Pancreas (tissue), 10 donors: ENCODE measurements around the gene MRPL39. TPM values are rescaled to one million over a fixed set of nuclear protein-coding genes. Genes with fewer than 3 reads are reported as not detected.

Experiments used
- ATAC-seq, 4 donors: fragments of 200-7000 bp; cut with Tn5 transposase; one replicate each; pipeline versions ENCODE4 v1.8.0 to v1.9.1; 2020; ENCODE audit warnings: mild to moderate bottlenecking in 4 of 4, moderate library complexity in 4 of 4
- DNase-seq, 6 donors: peaks; one replicate each; pipeline ENCODE4 v3.0.0-alpha.2; 2020
- FAIRE-seq: peaks from 2 replicates; lab custom pipeline; 2012; peaks lifted over from hg19 to GRCh38; lab: Jason Lieb, UNC
- H3K27ac ChIP-seq, 4 donors: fragments of 200-600 bp; sonication (generic); 1 replicate in 3 of 4; 2 replicates in 1 of 4; pipeline versions ENCODE4 v1.5.0 to v1.8.0; 2020
- H3K27me3 ChIP-seq, 4 donors: fragments of 200-600 bp; one replicate each; pipeline ENCODE4 v1.8.0; 2021
- H3K36me3 ChIP-seq, 3 donors: fragments of 200-600 bp; sonication (generic) in 1 of 3; one replicate each; pipeline versions ENCODE4 v1.5.0 to v1.8.0; 2020 to 2021
- H3K4me1 ChIP-seq, 3 donors: fragments of 200-600 bp; one replicate each; pipeline ENCODE4 v1.8.0; 2021
- H3K4me3 ChIP-seq, 4 donors: fragments of 200-600 bp; sonication (generic) in 2 of 4; one replicate each; pipeline versions ENCODE4 v1.5.0 to v1.8.0; 2020 to 2021
- H3K9me3 ChIP-seq, 4 donors: fragments of 200-600 bp; one replicate each; pipeline ENCODE4 v1.8.0; 2021
- CTCF ChIP-seq, 4 donors: fragments of 200-600 bp; sonication (generic) in 3 of 4; IDR thresholded peaks; one replicate each; pipeline versions ENCODE4 v1.5.0 to v1.8.0; 2021; ENCODE audit warnings: antibody characterized with exemption in 4 of 4
- WGBS, 2 donors: extraction: QIAGEN DNeasy Blood & Tissue Kit; methylation state at CpG; one replicate each; pipeline ENCODE4 v1.1.7; 2013; 5-methylcytosine and 5-hydroxymethylcytosine counted together
- intact Hi-C, 3 donors: fragments of 100-400 bp; cut with DNase I; formaldehyde crosslinking; loops; one replicate each; pipeline versions ENCODE4 v1.11.1 to v1.14.2; 2022
- polyA plus RNA-seq, 2 donors: library from polyadenylated mRNA; stranded (reverse); fragments of 200-250 nt; gene quantifications; one replicate each; pipeline ENCODE4 v1.2.3, GENCODE V29; 2013
- total RNA-seq, 6 donors: library from RNA; stranded (reverse); fragmentation: NEBNext Ultra II Directional in 4 of 6; extraction: Animal tissue kit (Norgen Biotek cat#: 25700) in 4 of 6; gene quantifications; one replicate each; pipeline versions ENCODE4 v1.2.1 to v1.2.4, GENCODE V29; 2021 to 2023
- donor health status: healthy with polysubstance abuse.
- donor health status: DM: no; HTN: no; CAD: no; lungs with moderate emphysema.
- donor health status: DM: no; HTN: no; CAD: no.
- donor health status: control.
- donor health status: control.
- donor health status: Bipolar disorder and iron deficiency.
- donor health status: DM: yes; HTN: yes; CAD: no.
- donor health status: DM: no; HTN: no; CAD: no.
- donor health status: DM: no; HTN: no; CAD: no.
- donor health status: DM: yes; HTN: yes; CAD: no.

The MRPL39 gene
- total and polyA plus RNA-seq, 8 donors: 9.6 to 16.9 (median 12.9) TPM

- Histone ChIP-seq H3K4me1 (no peaks in the 10 kb centered on the region), H3K9me3 (no peaks in the 10 kb centered on the region), H3K36me3 (no peaks in the 10 kb centered on the region), H3K27ac (no peak overlapping the region), H3K27me3 (no peaks in the 10 kb centered on the region), H3K4me3 (no peak overlapping the region)
- 66 to 67% methylated on average over 2 of the region's 2 CpGs for WGBS, 2 donors
- FAIRE-seq (no peak), ATAC-seq (no peak), DNase-seq (no peak)
- intact Hi-C loops: loop anchor here in 1 of 3 donors (10.0 kb wide), 2 partner anchors 96 to 1096 kb away; no protein-coding TSS in a partner anchor
- TF ChIP-seq CTCF (IDR thresholded peaks at IDR 0.05): no peak
Observed at GRCh38 chr21:25619198-25619597, 11.9 kb upstream of the MRPL39 start.

DNA sequence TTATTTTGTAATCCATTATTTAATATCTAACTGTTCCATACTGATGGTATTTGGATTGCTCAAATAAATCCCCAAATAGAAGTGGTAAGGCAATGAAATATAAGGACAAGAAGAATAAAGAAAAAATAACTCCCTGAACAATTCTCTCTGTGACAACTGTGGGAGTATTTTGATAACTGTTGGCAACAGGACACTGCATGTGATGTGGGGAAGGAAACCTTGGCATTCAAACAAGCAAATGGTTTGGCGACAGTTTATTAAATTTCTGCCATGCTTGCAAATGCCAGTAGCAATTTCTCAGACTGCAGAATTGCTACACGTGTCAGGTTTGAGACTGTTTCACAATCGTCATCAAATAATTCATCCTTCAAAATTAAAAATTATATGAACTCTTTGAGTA is 8.6 kb upstream of the MRPL39 start:
- FAIRE-seq: no peak
- intact Hi-C loops: loop anchor here in 1 of 3 donors (10.0 kb wide), 2 partner anchors 99 to 1099 kb away; no protein-coding TSS in a partner anchor
- no peak overlapping the region for H3K27ac ChIP-seq

DNA sequence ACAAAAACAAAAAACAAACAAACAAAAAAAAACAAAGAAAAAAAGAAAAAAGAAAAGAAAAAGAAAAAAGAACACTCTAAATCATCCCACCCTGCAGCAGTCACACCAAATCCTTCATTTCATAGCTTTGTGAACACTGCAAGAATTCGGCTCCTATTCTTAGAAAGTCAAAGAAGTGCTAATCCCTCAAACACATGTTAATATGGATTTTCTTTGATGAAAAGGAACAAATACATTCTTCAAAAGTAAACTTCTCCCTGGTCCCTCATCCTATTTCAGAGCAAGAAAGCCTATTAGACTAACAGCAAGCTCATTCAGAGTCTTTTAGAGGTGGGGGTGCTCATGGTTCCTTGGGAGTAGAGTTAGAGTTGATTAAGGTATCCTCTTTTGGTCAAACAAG is 7.2 kb upstream of the MRPL39 start:
- Histone ChIP-seq H3K36me3 (no peaks in the 10 kb centered on the region), H3K27me3 (no peaks in the 10 kb centered on the region), H3K4me3 (no peak overlapping the region), H3K4me1 (no peaks in the 10 kb centered on the region), H3K27ac (no peak overlapping the region), H3K9me3 (no peaks in the 10 kb centered on the region)
- no peak for TF ChIP-seq CTCF (IDR thresholded peaks at IDR 0.05)
- WGBS, 2 donors: 82 to 89% methylated on average over 1 of the region's 1 CpG
- intact Hi-C loops: loop anchor here in 2 of 3 donors (5.0 to 10.0 kb wide), 3 partner anchors 93 to 1100 kb away; no protein-coding TSS in a partner anchor
- FAIRE-seq (no peak), ATAC-seq (no peak), DNase-seq (no peak)

More for the DNA sequence above, 8.6 kb upstream of the MRPL39 start:
- no peak overlapping the region for H3K4me3 ChIP-seq
- H3K9me3 ChIP-seq: no peaks in the 10 kb centered on the region
- no peak for TF ChIP-seq CTCF (IDR thresholded peaks at IDR 0.05)
- H3K4me1 ChIP-seq: no peaks in the 10 kb centered on the region
- ATAC-seq (no peak), DNase-seq (no peak)
- WGBS, 2 donors: 31 to 47% methylated on average over 3 of the region's 3 CpGs
- no peaks in the 10 kb centered on the region for H3K27me3 ChIP-seq
- H3K36me3 ChIP-seq: no peaks in the 10 kb centered on the region

DNA sequence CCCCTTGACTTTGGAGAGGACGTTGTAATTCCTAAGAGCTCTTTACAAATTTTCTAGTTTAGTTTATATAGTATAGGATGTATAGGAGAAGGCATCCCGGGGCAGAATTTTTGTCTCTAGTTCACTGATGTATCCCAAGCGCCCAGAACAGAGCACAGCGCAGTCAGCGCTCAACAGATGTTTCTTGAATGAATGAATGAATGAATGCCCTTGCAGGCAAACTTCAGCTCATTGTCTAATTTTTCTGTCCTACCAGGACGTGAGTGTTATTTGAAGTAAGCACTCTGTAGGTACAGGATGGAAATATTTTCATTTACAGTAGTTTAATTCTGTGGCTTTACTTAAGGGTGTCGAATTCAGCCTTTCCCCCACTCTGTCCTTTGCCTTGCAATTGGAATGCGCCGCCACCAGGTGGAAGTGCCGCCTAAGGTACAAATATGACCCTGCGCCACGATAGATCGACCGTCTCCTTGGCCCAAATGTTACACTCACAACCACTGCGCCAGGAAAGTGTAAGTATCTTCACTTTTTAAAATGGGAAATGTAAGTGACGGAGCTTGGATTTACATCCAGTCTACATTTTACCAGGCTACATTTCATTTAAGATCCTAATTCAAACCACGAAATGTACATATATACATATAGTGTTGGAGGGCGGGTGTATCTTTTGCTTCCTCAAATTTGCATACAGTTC is 910 bp upstream of the MRPL39 start:
- intact Hi-C loops: no loop called here
- Histone ChIP-seq H3K9me3 (no peaks in the 10 kb centered on the region), H3K27ac (peak overlapping the region in 1 of 4 donors; percentile 73), H3K36me3 (no peaks in the 10 kb centered on the region), H3K27me3 (no peaks in the 10 kb centered on the region), H3K4me1 (peaks cover 8 to 13% (median 11%) of the 10 kb centered on the region in 3 donors), H3K4me3 (peak overlapping the region; percentile 75 to 97 (median 83))
- TF ChIP-seq CTCF (IDR thresholded peaks at IDR 0.05): peak; percentile 69 to 87 (median 82)
- peak; percentile 93 to 97 (median 93) for ATAC-seq
- FAIRE-seq: peak; percentile 29
- peak; percentile 66 to 84 (median 77) for DNase-seq
- 6 to 10% methylated on average over 18 of the region's 18 CpGs for WGBS, 2 donors

DNA sequence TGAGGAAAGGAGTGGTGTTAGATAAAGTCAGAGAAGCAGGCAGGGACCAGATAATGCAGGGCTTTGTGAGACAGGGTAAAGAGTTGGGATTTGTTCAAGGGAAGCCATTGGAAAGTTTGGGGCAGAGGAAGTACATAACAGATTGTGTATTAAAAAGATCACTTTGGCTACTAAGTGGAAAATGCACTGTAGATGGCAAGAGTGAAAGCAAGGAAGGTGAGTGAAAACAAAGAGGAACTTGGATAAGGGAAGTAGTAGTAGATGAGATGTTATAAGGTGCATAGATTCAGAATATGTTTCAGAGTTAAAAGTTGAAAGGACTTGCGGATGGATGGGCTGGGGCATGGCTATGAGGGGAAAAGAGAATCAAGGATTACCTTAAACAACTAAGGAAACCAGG is 17.4 kb downstream of the MRPL39 start:
- peaks cover 0 to 6% (median 4%) of the 10 kb centered on the region in 3 donors for H3K4me1 ChIP-seq
- no peak for TF ChIP-seq CTCF (IDR thresholded peaks at IDR 0.05)
- no peaks in the 10 kb centered on the region for H3K9me3 ChIP-seq
- peaks cover 4 to 28% (median 5%) of the 10 kb centered on the region in 3 donors for H3K36me3 ChIP-seq
- FAIRE-seq: no peak
- H3K27ac ChIP-seq: no peak overlapping the region
- DNase-seq: no peak
- H3K4me3 ChIP-seq: no peak overlapping the region
- H3K27me3 ChIP-seq: no peaks in the 10 kb centered on the region
- no peak for ATAC-seq
- WGBS, 2 donors: 94 to 100% methylated on average over 1 of the region's 1 CpG
- intact Hi-C loops: no loop called here
